HCT116 (cell line): ENCODE results near the gene TULP3. TPM values are rescaled to one million over a fixed set of nuclear protein-coding genes. Genes with fewer than 3 reads are reported as not detected.

ENCODE experiments used
- ATAC-seq: fragments of 200-7000 bp; cut with Tn5 transposase; 2 replicates; pipeline ENCODE4 v1.9.1; 2020; ENCODE audit warnings: mild to moderate bottlenecking, moderate library complexity
- BruUV-seq: library from RNA; stranded (reverse); fragments of 400-500 nt; replicated peaks from 2 replicates; lab custom pipeline; 2021; lab: Mats Ljungman, UMichigan
- CTCF ChIA-PET: fragments of 300-600 bp; sonication (Branson Sonifier 250); formaldehyde crosslinking; loops from one replicate; lab custom pipeline; 2021; ENCODE audit warnings: antibody characterized with exemption; lab: Charles Lee
- POLR2A ChIA-PET: fragments of 300-600, 350-600 bp; sonication (Branson Sonifier 250); formaldehyde crosslinking; loops from one replicate; lab custom pipeline; 2021; ENCODE audit warnings: antibody characterized with exemption; lab: Charles Lee
- RAD21 ChIA-PET, 2 experiments: fragments of 300-600 bp; sonication (Branson Sonifier 250); formaldehyde crosslinking; loops; one replicate each; lab custom pipeline; 2023; ENCODE audit warnings: low total read pairs in 2 of 2; ENCODE audit not compliant: uncharacterized antibody in 2 of 2, unreplicated experiment in 2 of 2, low non-redundant PET in 1 of 2; lab: Charles Lee
- DNase-seq: peaks from one replicate; pipeline ENCODE4 v3.0.0-alpha.2; 2010; ENCODE audit warnings: low read depth, low spot score
- H2AFZ ChIP-seq: fragments of 200-600 bp; shearing (Covaris generic), sonication (generic); 2 replicates; pipeline ENCODE4 v1.6.1; 2017; ENCODE audit warnings: low read depth, mixed run types, mixed read lengths, antibody characterized with exemption, low read length; ENCODE audit not compliant: poor library complexity, severe bottlenecking
- H3K27ac ChIP-seq: 2 replicates; pipeline ENCODE4 v1.5.1; 2012; ENCODE audit warnings: low read depth, low read length
- H3K27me3 ChIP-seq: fragments of 200-600 bp; sonication (generic); 2 replicates; pipeline ENCODE4 v1.6.1; 2016; ENCODE audit warnings: mixed run types, low read length, mixed read lengths; ENCODE audit not compliant: insufficient read depth
- H3K36me3 ChIP-seq, 2 experiments: fragments of 200-500 bp in 1 of 2; fragments of 200-600 bp in 1 of 2; sonication (Bioruptor generic) in 1 of 2; sonication (generic) in 1 of 2; 2 replicates each; pipeline versions ENCODE4 v1.5.1 to v1.6.1; 2014 to 2016; ENCODE audit warnings: low read length in 2 of 2, inconsistent platforms in 1 of 2, mixed read lengths in 1 of 2, mixed run types in 1 of 2; ENCODE audit not compliant: insufficient read depth in 2 of 2, control insufficient read depth in 1 of 2
- H3K4me1 ChIP-seq, 2 experiments: fragments of 200-600 bp in 1 of 2; sonication (generic) in 1 of 2; 2 replicates each; pipeline versions ENCODE4 v1.5.1 to v1.6.1; 2012 to 2017; ENCODE audit warnings: low read length in 2 of 2, inconsistent platforms in 1 of 2, mild to moderate bottlenecking in 1 of 2, mixed read lengths in 1 of 2, mixed run types in 1 of 2, moderate library complexity in 1 of 2; ENCODE audit not compliant: insufficient read depth in 2 of 2, control insufficient read depth in 1 of 2
- H3K4me2 ChIP-seq: fragments of 200-600 bp; sonication (generic); 2 replicates; pipeline ENCODE4 v1.6.1; 2017; ENCODE audit warnings: mixed run types, low read length, mixed read lengths
- H3K4me3 ChIP-seq, 2 experiments: fragments of 200-600 bp in 1 of 2; sonication (generic) in 1 of 2; replicated peaks in 1 of 2; 2 replicates each; pipeline ENCODE4 v1.5.1; 2011 to 2016; ENCODE audit warnings: low read length in 2 of 2, control low read depth in 1 of 2, low read depth in 1 of 2, mild to moderate bottlenecking in 1 of 2, mixed read lengths in 1 of 2, mixed run types in 1 of 2
- H3K79me2 ChIP-seq: fragments of 200-600 bp; sonication (generic); 2 replicates; pipeline ENCODE4 v1.6.1; 2017; ENCODE audit warnings: mild to moderate bottlenecking, mixed run types, low read length, moderate library complexity, mixed read lengths; ENCODE audit not compliant: insufficient read depth
- H3K9ac ChIP-seq: fragments of 200-600 bp; sonication (generic); 2 replicates; pipeline ENCODE4 v1.6.1; 2016; ENCODE audit warnings: low read length, mixed read lengths
- H3K9me2 ChIP-seq: fragments of 200-600 bp; sonication (generic), shearing (Covaris generic); 2 replicates; pipeline ENCODE4 v1.6.1; 2017; ENCODE audit warnings: mixed run types, mild to moderate bottlenecking, moderate library complexity; ENCODE audit not compliant: insufficient read depth
- H3K9me3 ChIP-seq, 2 experiments: fragments of 200-500 bp in 1 of 2; fragments of 200-600 bp in 1 of 2; sonication (Bioruptor generic) in 1 of 2; sonication (generic) in 1 of 2; 2 replicates each; pipeline ENCODE4 v1.6.1; 2014 to 2017; ENCODE audit warnings: low read length in 2 of 2, mixed read lengths in 2 of 2, inconsistent platforms in 1 of 2, low read depth in 1 of 2, mild to moderate bottlenecking in 1 of 2, mixed run types in 1 of 2, moderate library complexity in 1 of 2; ENCODE audit not compliant: control insufficient read depth in 1 of 2, insufficient read depth in 1 of 2
- H4K20me1 ChIP-seq: fragments of 200-600 bp; sonication (generic), shearing (Covaris generic); 2 replicates; pipeline ENCODE4 v1.6.1; 2017; ENCODE audit warnings: mixed run types, mild to moderate bottlenecking, moderate library complexity; ENCODE audit not compliant: insufficient read depth
- CBX3 ChIP-seq: IDR thresholded peaks from 2 replicates; pipeline ENCODE4 v1.6.1; 2012; ENCODE audit warnings: low read depth
- CEBPB ChIP-seq: IDR thresholded peaks from 2 replicates; pipeline ENCODE4 v1.6.1; 2012; ENCODE audit warnings: low read depth
- CTCF ChIP-seq, 3 experiments: fragments of 200-600 bp in 1 of 3; sonication (generic) in 1 of 3; IDR thresholded peaks in 2 of 3; conservative IDR thresholded peaks in 1 of 3; 2 replicates each; pipeline ENCODE4 v1.5.1; 2012 to 2017; ENCODE audit warnings: low read depth in 2 of 3, low read length in 2 of 3, antibody characterized with exemption in 1 of 3, borderline replicate concordance in 1 of 3, control low read depth in 1 of 3, mild to moderate bottlenecking in 1 of 3, mixed read lengths in 1 of 3, mixed run types in 1 of 3, moderate library complexity in 1 of 3; ENCODE audit not compliant: insufficient read depth in 1 of 3
- EZH2 ChIP-seq: fragments of 200-600 bp; sonication (generic); IDR thresholded peaks from 2 replicates; pipeline ENCODE4 v1.6.1; 2017; ENCODE audit warnings: antibody characterized with exemption, mixed run types
- MAX ChIP-seq: IDR thresholded peaks from 2 replicates; pipeline ENCODE4 v1.6.1; 2012
- POLR2A ChIP-seq: IDR thresholded peaks from 2 replicates; pipeline ENCODE4 v1.7.0; 2011; ENCODE audit warnings: borderline replicate concordance; ENCODE audit not compliant: insufficient read depth, insufficient read length; ENCODE audit errors: extremely low read depth
- RAD21 ChIP-seq: IDR thresholded peaks from 2 replicates; pipeline ENCODE4 v1.6.1; 2012; ENCODE audit warnings: low read depth, mild to moderate bottlenecking
- SIN3A ChIP-seq: IDR thresholded peaks from 2 replicates; pipeline ENCODE4 v1.6.1; 2012; ENCODE audit warnings: low read depth
- SP1 ChIP-seq: IDR thresholded peaks from 2 replicates; pipeline ENCODE4 v1.6.1; 2012; ENCODE audit warnings: low read depth
- TCF7L2 ChIP-seq: IDR thresholded peaks from 2 replicates; pipeline ENCODE4 v1.7.0; 2011; ENCODE audit warnings: borderline replicate concordance, inconsistent platforms; ENCODE audit not compliant: insufficient read depth, insufficient read length; ENCODE audit errors: extremely low read depth
- ZBTB33 ChIP-seq: IDR thresholded peaks from 2 replicates; pipeline ENCODE4 v1.6.1; 2011; ENCODE audit warnings: mild to moderate bottlenecking, low read length, moderate library complexity; ENCODE audit not compliant: insufficient replicate concordance; ENCODE audit errors: extremely low read depth
- intact Hi-C: fragments of 100-400 bp; cut with micrococcal nuclease; formaldehyde crosslinking; loops from 2 replicates; pipeline ENCODE4 v1.10.0; 2022
- total RNA-seq: library from RNA; stranded (reverse); gene quantifications from one replicate; pipeline ENCODE4 v1.2.1, GENCODE V29; 2021; ENCODE audit not compliant: unreplicated experiment

Gene TULP3
- total RNA-seq, 1 experiment from 2014 or later = 21.3 TPM

GRCh38 chr12:2877953-2878732, 12.5 kb upstream of the TULP3 start:
- Histone ChIP-seq H3K9me3 (no peaks in the 10 kb centered on the region), H3K27me3 (no peaks in the 10 kb centered on the region)
- RAD21 ChIA-PET = no interaction called here
- TF ChIP-seq CTCF (IDR thresholded peaks at IDR 0.05 in 2 of 3, conservative IDR thresholded peaks at IDR 0.05 in 1 of 3; ENCODE audit: borderline replicate concordance in 1 of 3, insufficient read depth in 1 of 3, low read depth in 2 of 3, low read length in 2 of 3) (0 out of 6 replicates have a peak, but pooled peaks of 1 of the 3 experiments have one; percentile 14), CEBPB (no peak), RAD21 (0 out of 2 replicates have a peak, but pooled peaks have one; percentile 7)
- TF ChIP-seq, all 23 proteins: peak for 2
- ATAC-seq (peak; percentile 37), DNase-seq (no peak)
- no peak overlapping the region for H2AFZ ChIP-seq
- ChIA-PET CTCF (interaction anchor here (0.9 to 1.5 kb wide), 3 partner anchors 8 to 163 kb away, joined by 3 to 11 read pairs (median 3); no protein-coding TSS in a partner anchor), POLR2A (no interaction called here)
- peaks cover 88% of the 10 kb centered on the region for H3K79me2 ChIP-seq
- intact Hi-C loops = no loop called here
- H3K4me1 ChIP-seq = peaks cover 6 to 20% of the 10 kb centered on the region in 2 experiments
- no peaks in the 10 kb centered on the region for H4K20me1 ChIP-seq
- H3K4me2 ChIP-seq = peak overlapping the region; percentile 79
- H3K27ac ChIP-seq = peak overlapping the region; percentile 77
- no TSS peak for BruUV-seq
- H3K4me3 ChIP-seq = peak overlapping the region; percentile 92 to 96
- H3K36me3 ChIP-seq = peaks cover 11 to 14% of the 10 kb centered on the region in 2 experiments; a peak in 3 of 4 replicates
- peak overlapping the region; percentile 92 for H3K9ac ChIP-seq
- no peaks in the 10 kb centered on the region for H3K9me2 ChIP-seq

- POLR2A ChIA-PET = interaction anchor here (1.1 kb wide), 1 partner anchor 11 kb away, joined by 4 read pairs; the partner anchor contains the start of gene TULP3
- no peak for TF ChIP-seq CBX3
- no peak for TF ChIP-seq RAD21
- no peak for TF ChIP-seq SP1
- TF ChIP-seq EZH2 = no peak
- no peak for TF ChIP-seq CTCF (IDR thresholded peaks at IDR 0.05 in 2 of 3, conservative IDR thresholded peaks at IDR 0.05 in 1 of 3; ENCODE audit: borderline replicate concordance in 1 of 3, insufficient read depth in 1 of 3, low read depth in 2 of 3, low read length in 2 of 3)
- no peak for TF ChIP-seq POLR2A
- TF ChIP-seq MAX = no peak
- TF ChIP-seq SIN3A = no peak
- no peak for TF ChIP-seq TCF7L2
- no peak for TF ChIP-seq ZBTB33
These were observed 10.8 kb upstream of the TULP3 start for GRCh38 chr12:2879853-2880252.

More at GRCh38 chr12:2879853-2880252, 10.8 kb upstream of the TULP3 start:
- Histone ChIP-seq H3K79me2 (peaks cover 74% of the 10 kb centered on the region), H3K9me3 (no peaks in the 10 kb centered on the region), H3K27me3 (no peaks in the 10 kb centered on the region), H3K9ac (no peak overlapping the region), H3K4me3 (no peak overlapping the region), H3K4me1 (peaks cover 6 to 20% of the 10 kb centered on the region in 2 experiments; a peak in 3 of 4 replicates), H3K4me2 (no peak overlapping the region), H3K27ac (no peak overlapping the region), H3K36me3 (no peaks in the 10 kb centered on the region), H4K20me1 (no peaks in the 10 kb centered on the region), H3K9me2 (no peaks in the 10 kb centered on the region), H2AFZ (no peak overlapping the region)
- intact Hi-C loops = no loop called here
- ATAC-seq (no peak), DNase-seq (no peak)
- BruUV-seq = no TSS peak
- CTCF ChIA-PET = no interaction called here
- RAD21 ChIA-PET = no interaction called here
